DMS53 treated with DMSO at 0.1 percent for 48 hours (cell line): ENCODE data around the gene CX3CL1.
"Not testable (repeated sequence)": the region's sequence is repeated elsewhere in the genome, so short reads cannot be mapped to it uniquely, and the experiment has no call there.

ENCODE experiments used
- DNase-seq: peaks from one replicate; lab custom pipeline; 2025; ENCODE audit not compliant: unreplicated experiment; lab: John Stamatoyannopoulos, UW

CX3CL1 gene

DNA sequence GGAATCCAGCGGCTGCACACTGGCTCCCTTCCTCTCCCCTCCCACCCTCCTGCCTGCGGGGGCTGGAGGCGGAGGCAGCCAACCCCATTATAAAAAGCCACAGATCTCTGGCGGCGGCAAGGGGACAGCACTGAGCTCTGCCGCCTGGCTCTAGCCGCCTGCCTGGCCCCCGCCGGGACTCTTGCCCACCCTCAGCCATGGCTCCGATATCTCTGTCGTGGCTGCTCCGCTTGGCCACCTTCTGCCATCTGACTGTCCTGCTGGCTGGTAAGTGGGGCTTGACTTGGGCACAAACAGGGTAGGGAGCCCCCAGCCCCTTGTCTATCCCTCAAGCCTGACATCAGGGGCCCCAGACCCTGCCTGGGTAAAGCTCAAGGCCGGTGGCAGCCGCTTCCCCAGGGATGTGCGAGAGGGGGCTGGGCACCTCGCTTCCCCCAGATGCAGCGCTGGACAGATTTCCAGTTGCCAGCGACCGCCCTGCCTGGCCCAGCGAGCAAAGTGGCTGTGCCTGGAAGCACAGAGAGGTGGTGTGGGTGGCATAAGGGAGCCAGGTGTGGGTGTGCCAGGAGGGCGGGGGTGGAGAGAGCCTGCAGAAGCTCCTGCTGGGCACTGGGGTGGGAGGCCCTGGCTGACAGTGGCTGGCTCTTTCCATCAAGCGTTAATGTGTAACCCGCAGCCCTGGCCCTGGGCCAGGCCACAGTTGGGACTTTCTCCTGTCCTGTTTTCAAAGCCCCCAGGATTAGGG is at the start of gene CX3CL1:
CX3CL1 (plus strand) TSS at position 119 of the 745 bp plus-strand sequence; CDS start at position 198, 79 bp downstream.
- DNase-seq: peak; percentile 60

DNA sequence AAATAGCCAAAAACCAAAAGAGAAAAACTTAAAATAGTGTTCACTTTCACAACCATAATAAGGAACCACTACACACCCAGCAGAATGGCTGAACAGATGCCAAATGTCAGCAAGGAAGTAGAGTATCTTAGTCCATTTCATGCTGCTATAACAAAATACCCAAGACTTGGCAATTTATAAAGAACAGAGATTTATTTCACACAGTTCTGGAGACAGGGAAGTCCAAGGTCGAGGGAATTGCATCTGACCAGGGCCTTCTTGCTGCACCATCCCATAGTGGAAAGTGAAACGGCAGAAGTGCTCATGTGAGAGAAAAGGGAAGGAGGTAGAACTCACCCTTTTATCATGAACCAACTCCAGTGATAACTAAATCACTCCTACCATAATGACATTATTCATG is 47.5 kb upstream of the CX3CL1 start:
- DNase-seq: no peak

DNA sequence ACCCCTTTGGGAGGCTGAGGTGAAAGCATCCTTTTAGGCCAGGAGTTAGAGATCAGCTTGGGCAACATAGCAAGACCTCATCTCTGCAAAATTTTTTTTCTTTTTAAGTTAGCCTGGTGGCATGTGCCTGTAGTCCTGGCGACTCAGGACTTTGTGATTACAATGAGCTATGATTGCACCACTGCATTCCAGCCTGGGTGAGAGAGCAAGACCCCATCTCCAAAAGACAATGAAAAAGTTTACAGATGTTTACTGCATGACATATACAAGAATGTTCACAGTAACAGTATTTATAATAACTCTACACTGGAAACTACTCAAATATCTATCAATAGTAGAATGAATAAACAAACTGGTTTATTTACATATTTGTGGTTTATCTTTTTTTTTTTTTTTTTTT is 46.8 kb upstream of the CX3CL1 start:
- no peak for DNase-seq

DNA sequence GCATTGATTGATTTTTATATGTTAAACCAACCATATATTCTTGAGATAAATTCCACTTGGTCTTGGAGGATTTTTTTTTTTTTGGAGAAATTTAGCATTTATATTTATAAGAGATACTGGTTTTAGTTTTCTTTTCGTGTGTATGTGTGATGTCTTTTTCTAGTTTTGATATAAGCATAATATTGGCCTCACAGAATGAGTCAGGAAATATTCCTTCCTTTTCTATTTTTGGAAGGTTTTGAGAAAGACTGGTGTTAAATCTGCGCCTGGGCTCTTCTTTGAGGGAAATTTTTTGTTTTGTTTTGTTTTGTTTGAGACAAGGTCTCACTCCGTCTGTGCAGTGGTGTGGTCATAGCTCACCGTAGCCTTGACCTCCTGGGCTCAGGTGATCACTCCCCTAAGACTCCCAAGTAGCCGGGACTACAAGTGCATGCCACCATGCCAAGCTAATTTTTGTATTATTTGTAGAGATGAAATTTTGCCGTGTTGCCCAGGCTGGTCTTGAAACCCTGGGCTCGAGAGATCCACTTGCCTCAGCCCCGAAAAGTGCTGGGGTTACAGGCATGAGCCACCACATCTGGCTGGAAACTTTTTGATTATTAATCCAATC is 42.5 kb upstream of the CX3CL1 start:
- no peak for DNase-seq

DNA sequence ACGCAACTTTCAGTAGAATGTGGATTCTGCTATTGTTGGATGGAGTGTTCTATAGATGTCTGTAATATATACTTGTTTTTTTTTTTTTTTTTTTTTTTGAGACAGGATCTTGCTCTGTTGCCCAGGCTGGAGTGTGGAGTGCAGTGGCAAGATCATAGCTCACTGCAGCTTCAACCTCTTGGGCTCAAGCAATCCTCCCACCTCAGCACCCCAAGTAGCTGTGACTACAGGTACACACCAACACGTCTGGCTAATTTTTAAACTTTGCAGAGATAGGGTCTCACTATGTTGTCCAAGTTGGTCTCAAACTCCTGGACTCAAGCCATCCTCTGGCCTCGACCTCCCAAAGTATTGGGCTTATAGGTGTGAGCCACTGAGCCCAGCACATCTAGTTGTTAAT is 40.9 kb upstream of the CX3CL1 start:
- DNase-seq: no peak

DNA sequence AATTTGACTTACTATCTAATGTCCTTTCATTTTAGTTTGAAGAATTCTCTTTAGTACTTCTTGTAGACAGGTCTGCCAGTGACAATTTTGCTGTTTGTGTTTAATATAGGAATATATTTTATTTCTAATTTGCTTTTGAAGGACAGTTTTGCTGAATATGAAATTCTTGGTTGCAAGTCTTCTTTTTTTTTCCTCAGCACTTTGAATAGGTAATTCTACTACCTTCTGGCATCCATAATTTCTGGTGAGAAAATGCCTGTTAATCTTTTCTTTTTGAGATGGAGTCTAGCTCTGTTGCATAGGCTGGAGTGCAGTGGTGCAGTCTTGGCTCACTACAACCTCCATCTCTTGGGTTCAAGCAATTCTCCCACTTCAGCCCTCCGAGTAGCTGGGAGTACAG is 38.9 kb upstream of the CX3CL1 start:
- DNase-seq: no peak

DNA sequence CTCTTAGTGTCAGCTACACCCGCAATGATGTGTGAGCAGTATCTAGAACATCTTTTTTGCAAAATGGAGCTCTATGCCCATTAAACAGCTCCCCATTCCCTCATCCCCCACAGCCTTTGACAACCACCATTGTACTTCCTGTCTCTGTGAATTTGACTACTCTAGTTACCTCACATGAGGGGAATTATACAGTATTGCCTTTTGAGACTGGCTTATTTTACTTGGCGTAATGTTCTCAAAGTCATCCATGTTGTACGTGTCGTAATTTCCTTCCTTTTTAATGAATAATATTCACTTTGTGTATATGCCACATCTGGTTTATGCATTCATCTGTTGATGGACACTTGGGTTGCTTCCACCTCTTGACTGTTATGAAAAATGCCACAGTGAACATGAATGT is 36.9 kb upstream of the CX3CL1 start:
- no peak for DNase-seq

DNA sequence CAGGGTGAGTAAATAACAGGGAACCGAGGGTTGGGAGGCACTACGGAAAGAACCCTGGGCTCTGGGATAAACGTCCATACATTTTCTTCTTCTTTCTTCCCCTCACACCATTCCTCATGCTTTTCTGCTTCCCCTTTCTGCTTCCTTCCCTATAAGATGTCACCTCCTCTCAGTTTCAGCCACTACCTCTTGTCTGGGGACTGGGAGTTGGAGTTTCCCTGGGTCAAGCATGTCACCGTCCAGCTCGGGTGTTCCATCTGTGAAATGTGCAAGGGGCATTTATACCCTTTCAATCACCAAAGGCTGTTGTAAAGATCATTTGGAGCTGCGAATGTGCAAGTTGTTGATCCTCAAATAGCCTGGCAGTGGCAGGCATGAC is 31.2 kb upstream of the CX3CL1 start:
- DNase-seq: no peak

DNA sequence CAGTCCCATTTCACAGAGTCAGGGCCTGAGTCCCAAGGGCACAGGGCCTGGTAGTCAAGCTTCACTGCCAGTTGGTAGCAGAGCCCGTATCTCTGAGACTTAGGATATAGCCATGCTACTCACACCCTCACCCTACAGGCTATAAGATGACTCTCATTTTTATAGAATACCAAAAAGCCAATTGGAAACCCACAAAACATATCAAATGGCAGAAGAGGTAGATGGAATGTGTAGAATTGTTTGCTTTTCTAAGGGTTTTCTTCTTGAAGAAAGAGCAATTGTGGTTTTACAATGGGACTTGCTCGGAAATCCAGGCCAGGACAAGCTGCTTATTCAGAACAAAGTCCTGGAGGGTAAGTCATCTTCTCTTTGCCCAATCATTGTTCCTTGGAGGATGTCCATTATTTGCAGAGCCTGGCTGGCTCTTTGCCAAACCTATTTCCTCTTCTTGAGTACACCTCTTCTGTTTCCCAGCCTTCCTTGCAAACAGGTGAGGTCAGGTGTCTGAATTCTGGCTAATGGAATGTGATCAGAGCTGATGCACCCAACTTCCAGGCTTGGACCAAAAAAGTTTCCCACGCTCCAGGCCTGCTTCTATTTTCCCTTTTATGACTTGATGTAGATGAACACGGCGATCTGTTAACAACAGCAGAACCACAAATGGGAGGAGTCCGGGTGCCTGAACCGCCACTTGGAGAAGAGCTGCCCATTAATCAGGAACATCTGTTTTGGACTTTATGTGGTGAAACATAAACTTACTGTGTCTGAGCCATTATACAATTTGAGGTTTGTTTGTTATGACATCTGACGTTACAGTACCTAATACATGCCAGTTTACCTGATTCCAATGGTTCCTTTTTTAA is 30.6 kb upstream of the CX3CL1 start:
- peak; percentile 19 for DNase-seq

DNA sequence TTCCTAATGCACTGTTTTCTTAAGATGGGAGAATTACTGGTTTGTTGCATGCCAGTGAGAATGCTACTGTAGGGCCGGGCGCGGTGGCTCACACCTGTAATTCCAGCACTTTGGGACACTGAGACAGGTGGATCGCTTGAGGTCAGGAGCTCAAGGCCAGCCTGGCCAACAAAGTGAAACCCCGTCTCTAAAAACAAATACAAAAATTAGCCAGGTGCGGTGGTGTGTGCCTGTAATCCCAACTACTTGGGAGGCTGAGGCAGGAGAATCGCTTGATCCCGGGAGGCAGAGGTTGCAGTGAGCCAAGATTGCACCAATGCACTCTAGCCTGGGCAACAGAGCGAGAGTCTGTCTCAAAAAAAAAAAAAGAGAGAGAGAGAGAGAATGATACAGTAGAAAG is 29.7 kb upstream of the CX3CL1 start:
- DNase-seq: not testable (repeated sequence)

DNA sequence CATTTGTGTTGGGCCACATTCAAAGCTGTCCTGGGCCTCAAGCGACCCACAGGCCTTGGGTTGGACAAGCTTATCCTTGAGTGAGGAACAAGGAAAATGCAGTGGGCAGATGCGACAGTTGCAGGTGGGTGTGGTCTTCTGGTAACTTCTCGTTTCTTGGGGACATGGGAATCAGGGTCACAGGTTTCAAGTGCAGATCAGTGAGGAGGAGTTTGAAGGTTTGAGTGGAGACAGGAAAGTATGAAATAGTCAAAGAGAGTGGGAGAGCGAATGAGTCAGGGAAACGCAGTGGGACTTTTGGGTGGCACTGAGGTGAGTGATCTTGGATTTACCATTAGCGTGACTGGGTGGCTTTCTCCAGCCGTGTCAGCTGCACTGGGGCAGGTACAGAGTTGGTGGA is 29.1 kb upstream of the CX3CL1 start:
- no peak for DNase-seq

DNA sequence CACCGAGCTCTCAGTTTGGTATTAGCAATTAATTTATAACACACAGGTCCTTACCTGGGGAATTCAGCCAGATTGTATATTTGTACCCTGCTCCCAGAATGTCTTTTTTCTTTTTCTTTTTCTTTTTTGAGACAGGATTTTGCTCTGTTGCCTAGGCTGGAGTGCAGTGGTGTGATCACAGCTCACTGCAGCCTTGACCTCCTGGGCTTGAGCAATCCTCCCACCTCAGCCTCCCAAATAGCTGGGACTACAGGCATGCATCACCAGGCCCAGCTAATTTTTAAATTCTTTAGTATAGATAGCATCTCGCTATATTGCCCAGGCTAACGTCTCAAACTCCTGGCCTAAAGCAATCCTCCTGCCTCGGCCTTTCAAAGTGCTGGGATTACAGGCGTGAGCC is 28.2 kb upstream of the CX3CL1 start:
- not testable (repeated sequence) for DNase-seq

DNA sequence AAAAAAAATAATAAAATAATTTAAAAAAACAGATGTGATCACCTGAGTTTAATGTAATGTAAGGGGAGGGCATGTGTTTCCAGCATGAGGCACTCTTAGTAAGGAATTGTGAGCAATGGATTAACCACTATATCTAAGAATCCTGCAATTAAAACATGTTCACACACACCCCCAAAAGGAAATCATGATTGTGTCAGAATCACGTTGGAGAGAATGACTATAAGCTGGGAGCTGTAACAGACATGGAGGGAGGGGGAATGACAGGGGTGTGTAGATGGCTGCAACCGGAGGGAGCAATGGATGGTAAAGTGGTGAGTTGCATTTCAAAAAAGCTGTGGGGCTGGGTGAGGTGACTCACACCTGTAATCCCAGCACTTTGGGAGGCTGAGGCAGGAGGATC is 27.3 kb upstream of the CX3CL1 start:
- no peak for DNase-seq

DNA sequence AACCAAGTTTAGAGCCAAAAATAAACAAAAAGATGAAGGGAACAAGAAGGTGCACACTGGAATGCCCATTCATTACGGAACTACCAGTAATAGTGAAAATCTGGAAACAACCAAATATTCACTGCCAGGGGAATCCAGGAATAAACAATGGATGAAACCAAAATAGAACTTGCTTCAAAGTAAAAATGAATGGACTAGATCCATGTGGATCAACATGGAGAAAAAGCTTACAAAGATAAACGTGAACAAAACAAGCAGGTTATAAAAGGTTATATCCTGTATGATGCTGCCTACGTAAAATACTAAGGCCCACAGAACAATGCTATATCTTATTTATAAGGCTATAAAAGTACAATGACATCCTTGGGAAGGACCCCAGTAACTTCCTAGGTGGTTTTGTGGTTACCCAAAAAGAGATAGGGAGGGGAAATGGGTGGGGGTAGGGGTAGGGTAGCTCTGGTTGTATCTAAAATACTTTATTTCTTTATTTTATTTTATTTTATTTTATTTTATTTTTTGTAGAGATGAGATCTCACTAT is 26.6 kb upstream of the CX3CL1 start:
- no peak for DNase-seq

DNA sequence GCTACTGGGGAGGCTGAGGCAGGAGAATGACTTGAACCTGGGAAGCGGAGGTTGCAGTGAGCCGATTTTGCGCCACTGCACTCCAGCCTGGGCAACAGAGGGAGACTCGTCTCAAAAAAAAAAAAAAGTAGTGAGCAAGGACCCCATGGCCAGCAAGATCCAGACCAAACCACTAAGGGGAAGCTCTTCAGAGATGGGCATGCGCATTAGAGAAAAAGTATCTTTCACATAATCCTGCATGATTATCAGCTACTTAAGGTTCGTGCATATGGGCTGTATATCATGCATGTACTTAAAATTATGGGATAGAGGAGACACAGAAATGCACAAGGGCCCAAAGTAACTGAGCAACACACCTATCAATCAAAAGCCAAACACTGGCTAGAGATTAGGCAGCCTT is 24.4 kb upstream of the CX3CL1 start:
- no peak for DNase-seq

DNA sequence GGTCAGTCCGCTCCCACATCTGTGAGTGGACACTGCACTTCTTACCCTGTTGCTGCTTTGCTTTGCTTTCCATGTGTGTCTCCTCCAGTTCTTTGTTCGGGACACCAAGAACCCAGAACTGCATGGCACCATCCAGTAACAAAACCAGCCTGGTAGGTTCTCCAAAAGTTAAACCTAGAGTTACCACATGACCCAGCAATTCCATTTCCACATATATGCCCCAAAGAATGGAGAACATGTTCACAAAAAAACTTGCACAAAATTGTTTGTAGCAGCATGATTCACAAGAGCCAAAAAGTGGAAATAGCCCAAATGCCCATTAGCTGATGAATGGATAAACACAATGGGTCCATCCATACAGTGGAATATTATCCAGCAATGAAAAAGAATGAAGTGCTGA is 24.0 kb upstream of the CX3CL1 start:
- DNase-seq: no peak

DNA sequence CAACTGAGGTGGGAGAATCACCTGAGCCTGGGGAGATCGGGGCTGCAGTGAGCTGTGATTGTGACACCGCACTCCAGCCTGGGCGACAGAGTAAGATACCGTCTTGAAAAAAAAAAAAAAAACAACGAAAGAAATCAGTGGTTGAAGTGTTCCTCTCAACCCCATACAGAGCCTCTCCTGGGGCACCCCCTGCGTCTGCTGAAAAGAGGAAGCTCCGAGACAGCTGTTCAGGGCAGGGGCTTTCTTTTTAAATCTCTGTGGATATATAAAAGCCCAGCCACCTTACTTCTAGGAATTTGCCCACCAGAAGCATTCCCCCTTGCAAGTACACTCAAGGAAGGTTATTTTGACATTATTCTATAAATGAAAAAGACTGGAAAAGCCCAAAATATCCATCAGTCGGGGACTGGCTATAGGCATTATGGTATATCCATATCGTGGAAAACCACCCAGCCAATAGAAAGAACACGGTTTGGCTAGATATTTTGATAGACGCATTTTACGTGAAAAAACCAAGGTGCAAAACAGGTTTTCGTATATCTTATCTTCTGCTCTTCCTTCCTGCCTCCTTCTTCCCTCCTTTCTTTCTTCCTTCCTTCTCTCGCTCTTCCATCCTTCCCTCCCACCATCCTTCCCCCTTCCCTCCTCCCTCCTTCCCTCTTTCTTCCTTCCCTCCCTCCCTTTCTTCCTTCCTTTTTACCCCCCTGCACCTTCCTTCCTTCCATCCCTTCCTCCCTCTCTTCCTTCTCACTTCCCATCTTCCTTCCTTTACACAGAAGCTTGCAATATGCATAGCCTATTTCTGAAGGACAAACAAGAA is 22.9 kb upstream of the CX3CL1 start:
- DNase-seq: no peak

DNA sequence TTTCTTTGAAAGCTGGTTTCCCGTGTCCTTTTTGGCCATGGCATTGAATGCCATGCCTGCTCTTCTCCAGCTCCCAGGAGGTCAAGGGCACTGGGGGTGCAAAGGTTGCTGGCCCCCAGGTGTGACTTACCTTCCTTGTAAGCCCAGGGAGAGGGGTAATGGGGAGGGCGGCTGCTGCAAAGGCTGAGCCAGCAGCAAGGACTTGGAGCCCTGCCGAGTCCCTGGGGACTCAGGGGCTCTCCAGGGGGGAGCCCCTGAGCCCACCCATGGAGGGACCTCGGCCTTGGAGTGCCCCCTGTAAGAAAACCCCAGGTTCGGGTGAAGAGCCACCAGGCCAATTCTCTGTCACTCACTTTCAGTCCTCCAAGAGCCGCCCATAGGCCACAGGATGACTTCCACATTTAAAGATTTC is 19.6 kb upstream of the CX3CL1 start:
- DNase-seq: no peak

DNA sequence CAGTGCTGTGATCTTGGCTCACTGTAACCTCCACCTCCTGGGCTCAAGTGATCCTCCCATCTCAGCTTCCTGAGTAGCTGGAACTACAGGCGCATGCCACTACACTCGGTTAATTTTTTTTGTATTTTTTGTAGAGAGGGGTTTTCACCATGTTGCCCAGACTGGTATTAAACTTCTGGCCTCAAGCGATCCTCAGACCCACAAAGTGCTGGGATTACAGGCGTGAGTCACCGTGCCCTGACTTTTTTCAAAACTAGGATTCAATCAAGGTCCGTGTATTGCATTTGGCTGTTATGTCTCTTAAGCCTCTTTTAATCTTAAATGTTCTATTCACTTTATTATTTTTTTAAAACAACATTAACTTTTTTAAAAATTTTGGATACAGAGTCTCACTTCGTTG is 18.0 kb upstream of the CX3CL1 start:
- DNase-seq: no peak

DNA sequence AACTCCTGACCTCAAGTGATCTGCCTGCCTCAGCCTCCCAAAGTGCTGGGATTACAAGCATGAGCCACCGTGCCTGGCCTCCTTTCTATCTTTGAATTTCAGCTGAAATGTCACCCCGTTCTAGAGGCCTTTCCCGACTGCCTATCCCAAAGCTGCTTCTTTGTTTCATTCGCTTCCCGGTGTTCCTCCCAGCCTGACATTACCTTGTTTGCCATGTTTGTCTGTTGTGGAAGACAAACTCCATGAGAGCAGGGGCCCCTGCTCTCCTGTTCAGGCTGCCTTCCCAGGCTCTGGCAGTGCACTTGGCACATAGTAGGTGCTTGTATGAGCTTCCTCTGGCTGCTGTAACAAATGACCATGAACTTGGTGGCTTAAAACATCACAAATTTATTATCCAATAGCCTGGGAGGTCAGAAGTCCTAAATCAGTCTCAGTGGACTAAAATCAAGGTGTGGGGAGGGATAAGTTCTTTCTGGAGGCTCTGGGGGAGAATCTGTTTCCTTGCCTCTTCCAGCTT is 16.3 kb upstream of the CX3CL1 start:
- no peak for DNase-seq

DNA sequence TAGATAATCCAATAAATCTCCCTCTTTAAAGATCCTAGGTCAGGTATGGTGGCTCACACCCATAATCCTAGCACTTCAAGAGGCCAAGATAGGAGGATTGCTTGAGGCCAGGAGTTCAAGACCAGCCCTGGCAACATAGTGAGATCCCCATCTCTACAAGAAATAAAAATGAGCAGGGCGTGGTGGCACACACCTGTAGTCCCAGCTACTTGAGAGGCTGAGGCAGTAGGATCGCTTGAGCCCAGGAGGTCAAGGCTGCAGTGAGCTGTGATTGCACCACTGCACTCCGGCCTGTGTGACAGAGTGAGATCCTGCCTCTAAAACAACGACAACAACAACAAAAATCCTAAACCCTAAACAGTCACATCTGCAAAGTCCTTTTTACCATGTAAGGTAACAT is 15.7 kb upstream of the CX3CL1 start:
- DNase-seq: no peak
